C4-2B (cell line): ENCODE results near the gene TLNRD1.

ENCODE experiments used
- ZFX ChIP-seq: fragments of 450-650 bp; IDR thresholded peaks from 2 replicates; pipeline ENCODE4 v1.6.1; 2017
- TF ChIP-seq, protein P1 (sequence below): fragments of 450-650 bp; conservative IDR thresholded peaks from 2 replicates; pipeline ENCODE4 v1.5.1; 2017; ENCODE audit warnings: mild to moderate bottlenecking

DNA sequence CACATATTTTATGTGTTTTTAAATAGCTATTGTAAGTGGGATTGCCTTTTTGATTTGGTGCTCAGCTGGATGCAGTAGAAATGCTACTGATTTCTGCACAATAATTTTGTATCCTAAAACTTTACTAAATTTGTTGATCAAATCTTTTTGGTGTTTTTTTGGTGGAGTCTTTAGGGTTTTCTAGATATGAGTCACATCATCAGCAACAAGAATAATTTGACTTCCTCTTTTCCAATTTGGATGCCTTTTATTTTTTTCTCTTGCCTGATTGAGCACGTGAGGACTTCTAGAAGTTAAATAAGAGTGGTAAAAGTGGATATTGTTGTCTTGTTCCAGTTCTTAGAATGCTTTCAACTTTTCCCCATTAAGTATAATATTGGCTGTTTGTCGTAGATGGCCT, 51.3 kb downstream of the TLNRD1 start:
- TF ChIP-seq, protein P1, sequence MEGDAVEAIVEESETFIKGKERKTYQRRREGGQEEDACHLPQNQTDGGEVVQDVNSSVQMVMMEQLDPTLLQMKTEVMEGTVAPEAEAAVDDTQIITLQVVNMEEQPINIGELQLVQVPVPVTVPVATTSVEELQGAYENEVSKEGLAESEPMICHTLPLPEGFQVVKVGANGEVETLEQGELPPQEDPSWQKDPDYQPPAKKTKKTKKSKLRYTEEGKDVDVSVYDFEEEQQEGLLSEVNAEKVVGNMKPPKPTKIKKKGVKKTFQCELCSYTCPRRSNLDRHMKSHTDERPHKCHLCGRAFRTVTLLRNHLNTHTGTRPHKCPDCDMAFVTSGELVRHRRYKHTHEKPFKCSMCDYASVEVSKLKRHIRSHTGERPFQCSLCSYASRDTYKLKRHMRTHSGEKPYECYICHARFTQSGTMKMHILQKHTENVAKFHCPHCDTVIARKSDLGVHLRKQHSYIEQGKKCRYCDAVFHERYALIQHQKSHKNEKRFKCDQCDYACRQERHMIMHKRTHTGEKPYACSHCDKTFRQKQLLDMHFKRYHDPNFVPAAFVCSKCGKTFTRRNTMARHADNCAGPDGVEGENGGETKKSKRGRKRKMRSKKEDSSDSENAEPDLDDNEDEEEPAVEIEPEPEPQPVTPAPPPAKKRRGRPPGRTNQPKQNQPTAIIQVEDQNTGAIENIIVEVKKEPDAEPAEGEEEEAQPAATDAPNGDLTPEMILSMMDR, result no peak
- no peak for TF ChIP-seq ZFX
